ENCODE measurements around the gene BAD.
A peak's percentile ranks its signal among the peaks of the same experiment; 100 is the strongest.
"Not testable (repeated sequence)": the region's sequence is repeated elsewhere in the genome, so short reads cannot be mapped to it uniquely, and the experiment has no call there.

The BAD gene

GRCh38 chr11:64284048-64284961 is at the start of gene BAD:
BAD (minus strand) TSS chr11:64284665; CDS start chr11:64284368, 297 bp downstream.
- DNase-seq: peak; percentile 27

DNA sequence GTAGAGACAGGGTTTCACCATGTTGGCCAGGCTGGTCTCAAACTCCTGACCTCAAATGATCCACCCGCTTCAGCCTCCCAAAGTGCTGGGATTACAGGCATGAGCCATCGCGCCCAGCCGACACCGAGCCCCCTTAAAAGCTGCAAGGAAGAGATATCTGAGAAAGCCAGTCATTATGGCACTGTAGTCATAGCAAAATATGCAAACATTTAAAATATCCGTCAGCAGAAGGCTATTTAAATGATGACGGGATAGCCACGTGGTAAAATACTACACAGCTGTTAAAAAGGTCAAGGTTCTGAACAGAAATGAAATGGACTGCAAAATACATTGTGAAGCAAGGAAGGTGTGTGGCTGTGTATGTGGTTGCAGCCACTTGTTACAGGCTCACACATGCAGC is 49.1 kb upstream of the BAD start:
- no peak for DNase-seq

GRCh38 chr11:64331569-64332371 is 47.3 kb upstream of the BAD start:
- no peak for DNase-seq

DNA sequence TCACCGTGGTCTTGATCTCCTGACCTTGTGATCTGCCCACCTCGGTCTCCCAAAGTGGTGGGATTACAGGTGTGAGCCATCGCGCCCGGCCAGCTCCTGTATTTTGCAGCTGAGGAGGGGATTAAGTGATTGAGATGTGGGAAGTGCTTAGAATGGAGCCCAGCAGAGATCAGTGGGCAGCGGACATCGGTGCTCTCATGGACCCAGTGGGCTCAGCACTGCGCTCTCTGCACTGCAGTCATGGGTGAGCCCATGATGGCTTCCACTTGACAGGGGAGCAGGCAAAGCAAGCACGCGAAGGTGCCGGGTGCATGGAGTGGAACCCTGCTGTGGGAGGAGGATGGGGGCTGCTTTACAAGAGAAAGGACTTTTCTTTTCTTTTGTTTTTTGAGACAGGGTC is 46.4 kb upstream of the BAD start:
- no peak for DNase-seq

GRCh38 chr11:64327993-64328392 is 43.5 kb upstream of the BAD start:
- no peak for DNase-seq

DNA sequence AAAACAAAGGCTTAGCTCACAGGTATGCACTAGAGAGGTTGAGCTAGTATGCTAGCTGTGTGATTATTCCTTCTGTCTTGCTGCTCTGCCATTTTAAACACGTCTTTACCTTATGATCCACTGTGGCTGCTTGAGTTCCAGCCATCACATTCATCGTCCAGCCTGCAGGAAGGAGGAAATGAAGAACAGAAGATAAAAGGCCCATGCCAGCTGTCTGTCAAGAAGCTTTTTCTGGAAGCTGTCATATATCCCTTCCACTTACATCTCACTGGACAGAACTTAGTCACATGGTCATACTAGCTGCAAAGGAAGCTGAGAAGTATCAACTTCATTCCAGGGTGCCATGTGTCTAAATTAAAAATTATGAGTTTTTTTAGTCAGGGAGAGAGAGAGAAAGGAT is 42.9 kb upstream of the BAD start:
- DNase-seq: no peak

DNA sequence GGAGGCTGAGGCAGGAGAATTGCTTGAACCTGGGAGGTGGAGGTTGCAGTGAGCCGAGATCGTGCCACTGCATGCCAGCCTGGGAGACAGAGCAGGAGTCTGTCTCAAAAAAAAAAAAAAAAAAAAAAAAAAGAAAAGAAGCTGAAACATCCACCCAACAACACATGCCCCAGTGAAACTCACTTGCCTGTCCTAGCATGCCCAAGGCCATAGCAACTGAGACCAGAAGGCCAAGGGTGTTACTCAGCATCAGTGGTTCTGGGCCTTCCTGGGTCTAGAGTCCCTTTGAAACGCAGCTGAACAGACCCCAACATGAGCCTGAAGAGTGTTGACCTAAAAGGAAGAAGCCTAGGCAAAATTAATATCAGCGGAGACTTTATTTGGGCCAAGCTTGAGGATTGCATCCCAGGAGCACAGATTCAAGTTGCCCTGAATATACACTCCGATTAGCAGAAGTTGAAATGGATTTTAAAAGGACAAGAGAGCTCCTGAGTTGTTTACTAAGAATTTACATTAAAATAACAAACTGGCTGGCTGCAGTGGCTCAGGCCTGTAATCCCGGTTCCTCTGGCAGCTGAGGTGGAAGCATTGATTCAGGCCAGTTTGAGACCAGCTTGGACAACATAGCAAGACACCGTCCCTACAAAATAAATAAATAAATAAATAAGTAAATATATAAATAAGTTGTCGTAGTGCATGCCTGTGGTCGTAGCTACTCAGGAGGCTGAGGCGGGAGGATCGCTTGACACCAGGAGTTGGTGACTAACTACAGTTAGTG is 40.4 kb upstream of the BAD start:
- no peak for DNase-seq

GRCh38 chr11:64323984-64324383 is 39.5 kb upstream of the BAD start:
- not testable (repeated sequence) for DNase-seq

GRCh38 chr11:64323373-64323772 is 38.9 kb upstream of the BAD start:
- no peak for DNase-seq

DNA sequence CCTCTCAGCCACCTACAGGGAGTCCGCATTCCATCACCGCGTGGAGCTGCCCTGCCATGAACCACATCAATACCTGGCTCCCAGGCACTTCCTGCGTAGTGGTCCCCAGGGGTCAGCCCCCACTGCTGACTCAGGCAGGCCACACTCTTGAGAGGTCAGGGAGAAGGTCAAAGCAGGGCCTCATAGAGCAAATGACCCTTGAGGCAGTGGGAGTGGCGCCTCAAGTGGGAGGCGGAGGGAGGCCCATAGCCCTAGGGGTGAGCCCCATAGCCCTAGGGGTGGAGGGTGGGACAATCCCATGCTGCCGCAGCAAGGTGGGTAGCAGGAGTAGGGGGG is 38.4 kb upstream of the BAD start:
- no peak for DNase-seq

DNA sequence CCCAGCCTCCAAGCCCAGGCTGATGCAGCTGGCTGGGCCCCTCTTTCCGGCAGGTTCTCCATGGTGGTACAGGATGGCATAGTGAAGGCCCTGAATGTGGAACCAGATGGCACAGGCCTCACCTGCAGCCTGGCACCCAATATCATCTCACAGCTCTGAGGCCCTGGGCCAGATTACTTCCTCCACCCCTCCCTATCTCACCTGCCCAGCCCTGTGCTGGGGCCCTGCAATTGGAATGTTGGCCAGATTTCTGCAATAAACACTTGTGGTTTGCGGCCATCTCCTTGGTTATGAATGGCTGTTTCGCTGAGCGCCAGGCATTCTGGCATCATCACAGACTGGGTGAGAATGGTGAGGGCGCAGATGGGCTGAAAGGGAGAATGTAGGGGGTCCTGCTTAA is 37.1 kb upstream of the BAD start:
- DNase-seq: no peak

- no peak for DNase-seq
Measured at GRCh38 chr11:64321026-64321425, 36.6 kb upstream of the BAD start.

DNA sequence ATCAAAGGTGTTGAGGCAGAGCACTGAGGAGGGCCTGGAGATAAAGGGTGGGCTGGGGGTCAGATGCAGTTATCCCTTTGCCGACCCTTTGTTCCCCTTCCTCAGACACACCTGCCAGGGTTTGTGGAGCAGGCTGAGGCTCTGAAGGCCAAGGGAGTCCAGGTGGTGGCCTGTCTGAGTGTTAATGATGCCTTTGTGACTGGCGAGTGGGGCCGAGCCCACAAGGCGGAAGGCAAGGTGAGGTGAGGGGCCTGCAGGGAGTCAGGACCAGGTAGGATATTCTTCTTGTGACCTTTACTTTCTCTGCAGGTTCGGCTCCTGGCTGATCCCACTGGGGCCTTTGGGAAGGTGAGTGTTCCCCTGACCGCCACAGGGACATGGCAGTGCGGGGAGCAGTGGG is 36.1 kb upstream of the BAD start:
- DNase-seq: no peak

DNA sequence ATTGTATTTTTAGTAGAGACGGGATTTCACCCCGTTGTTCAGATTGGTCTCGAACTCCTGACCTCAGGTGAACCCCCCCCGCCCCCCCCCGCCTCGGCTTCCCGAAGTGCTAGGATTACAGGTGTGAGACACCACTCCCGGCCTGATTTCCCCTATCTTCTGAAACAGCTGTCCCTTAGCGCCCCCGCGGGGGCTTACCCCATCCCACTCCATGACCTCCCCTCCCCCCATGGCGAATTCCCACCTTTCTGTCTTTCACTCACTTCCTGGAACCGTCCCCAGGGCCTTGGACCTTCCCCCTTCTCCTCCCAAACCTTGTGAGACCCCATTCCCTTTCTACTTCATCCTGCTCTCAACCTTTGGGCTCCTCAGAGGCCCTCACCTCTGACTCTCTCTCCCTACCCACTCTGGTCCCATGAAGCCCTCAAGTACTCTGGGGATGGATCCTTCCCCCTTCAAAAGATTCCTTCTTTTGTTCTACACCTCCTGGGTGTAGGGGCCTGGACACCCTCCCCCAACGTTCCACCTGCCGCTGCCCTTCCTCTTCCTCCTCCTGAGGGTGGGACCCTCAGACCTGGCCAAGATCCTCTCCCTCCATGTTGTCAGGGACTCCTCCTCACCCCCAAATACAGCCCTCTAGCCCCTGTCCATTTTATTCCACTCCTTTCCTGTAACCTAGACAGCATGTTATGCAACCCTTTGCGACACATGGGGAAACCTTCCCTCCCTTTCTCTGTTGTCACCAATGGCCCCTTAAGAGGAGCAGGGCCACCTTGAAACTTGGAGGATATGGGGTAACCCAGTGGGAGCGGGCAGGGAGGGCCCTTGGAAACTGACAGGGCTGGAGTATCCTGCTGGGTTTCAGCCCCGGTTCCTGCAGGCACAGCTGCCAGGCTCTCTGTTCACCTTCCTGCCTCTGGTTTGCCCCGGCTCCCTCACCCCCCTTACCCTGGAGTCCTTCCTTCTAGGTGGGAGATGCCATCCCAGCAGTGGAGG is 34.6 kb upstream of the BAD start:
- no peak for DNase-seq

DNA sequence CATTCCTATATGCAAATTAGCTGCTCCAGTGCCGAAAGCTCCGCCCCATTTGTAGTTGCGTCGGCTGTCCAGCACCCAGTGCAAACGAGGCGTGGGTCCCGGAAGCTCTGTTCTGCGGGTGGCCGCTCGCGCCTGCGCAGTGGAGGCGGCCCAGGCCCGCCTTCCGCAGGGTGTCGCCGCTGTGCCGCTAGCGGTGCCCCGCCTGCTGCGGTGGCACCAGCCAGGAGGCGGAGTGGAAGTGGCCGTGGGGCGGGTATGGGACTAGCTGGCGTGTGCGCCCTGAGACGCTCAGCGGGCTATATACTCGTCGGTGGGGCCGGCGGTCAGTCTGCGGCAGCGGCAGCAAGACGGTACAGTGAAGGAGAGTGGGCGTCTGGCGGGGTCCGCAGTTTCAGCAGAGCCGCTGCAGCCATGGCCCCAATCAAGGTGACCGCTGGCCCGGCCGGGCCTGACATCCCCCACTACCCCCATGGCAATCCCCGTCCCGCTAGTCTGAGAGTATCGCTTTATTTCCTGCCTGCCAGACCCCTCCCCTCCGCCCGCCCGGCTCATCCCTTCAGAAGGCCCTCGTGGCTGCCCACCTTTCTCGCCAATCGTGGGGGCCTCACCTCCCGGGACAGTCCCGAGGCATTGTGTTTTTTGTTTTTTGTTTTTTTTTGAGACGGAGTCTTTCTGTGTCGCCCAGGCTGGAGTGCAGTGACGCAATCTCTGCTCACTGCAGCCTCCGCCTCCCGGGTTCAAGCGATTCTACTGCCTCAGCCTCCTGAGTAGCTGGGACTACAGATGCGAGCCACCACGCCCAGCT is 33.7 kb upstream of the BAD start, which contains the start of gene PRDX5:
Gene PRDX5 (plus strand): TSS at position 161 of the 805 bp plus-strand sequence. CDS start 95 bp downstream, at position 256.
- DNase-seq: peak; percentile 78

DNA sequence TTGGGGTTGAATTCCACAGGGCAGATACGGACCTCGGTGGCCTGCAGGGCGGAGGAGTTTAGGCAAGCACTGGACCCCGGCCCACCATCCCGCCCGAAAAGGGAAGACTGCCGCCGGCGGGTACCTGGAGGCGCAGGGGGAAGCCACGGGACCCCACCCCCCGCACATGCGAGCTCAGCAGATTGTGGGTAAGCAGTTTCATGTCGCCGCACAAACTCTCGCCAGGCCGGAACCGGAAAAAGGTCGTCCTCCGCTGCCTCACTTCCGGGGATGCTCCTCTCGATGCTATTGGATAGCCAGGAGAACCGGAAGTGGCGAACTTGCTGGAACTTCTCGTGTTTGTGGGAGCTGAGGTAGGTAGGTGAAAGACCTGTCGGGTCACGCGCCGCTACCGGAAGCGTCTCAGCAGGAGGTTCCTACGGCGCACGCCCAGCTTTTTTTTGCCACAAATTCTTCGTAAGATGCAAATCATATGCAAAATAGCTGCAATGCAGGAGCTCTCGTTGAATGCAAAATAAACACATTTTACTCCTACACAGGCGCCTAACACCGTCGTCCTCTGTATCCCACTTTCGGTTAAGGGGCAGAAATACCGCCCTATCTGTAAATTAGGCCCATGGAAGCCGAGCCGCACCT is 33.0 kb upstream of the BAD start, which contains the start of gene TRMT112:
Gene TRMT112 (minus strand): TSS at position 235 of the 636 bp plus-strand sequence. CDS start 33 bp downstream, at position 202.
- peak; percentile 90 for DNase-seq

DNA sequence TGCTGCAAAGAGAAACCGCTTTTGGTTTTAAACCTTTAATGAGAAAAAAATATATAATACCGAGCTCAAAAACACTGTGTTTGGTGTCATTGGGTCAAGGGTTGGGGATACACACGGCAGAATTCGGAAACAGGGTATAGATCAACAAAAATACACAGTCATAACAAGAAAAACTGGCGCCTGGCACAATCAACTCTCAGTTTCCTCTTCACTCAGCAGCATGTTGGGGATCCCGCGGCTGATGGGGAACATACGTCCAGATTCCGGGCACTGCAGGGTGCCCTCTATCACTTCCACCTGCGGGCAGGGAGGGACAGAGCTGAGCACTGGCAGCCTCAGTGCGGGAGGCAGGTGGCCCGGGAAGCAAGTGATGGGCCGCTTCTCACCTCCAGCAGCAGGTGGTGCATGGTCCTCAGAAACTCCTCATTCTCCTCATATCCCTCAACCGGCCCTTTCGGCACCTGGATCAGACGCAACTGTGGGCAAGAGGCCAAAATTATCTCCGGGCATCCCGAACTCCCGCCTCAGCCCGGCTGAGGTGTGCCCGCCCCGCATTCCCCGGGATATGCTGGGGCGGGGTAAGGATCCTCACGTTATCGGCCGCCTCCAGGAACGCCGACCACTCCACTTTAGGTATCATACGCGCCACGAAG is 32.3 kb upstream of the BAD start:
- no peak for DNase-seq

- not testable (repeated sequence) for DNase-seq
Measured at GRCh38 chr11:64315667-64316526, 31.4 kb upstream of the BAD start.
